ENCODE measurements around the gene XKR7. TPM values are rescaled to one million over a fixed set of nuclear protein-coding genes. Genes with fewer than 3 reads are reported as not detected.

XKR7 gene
- not detected in 2 replicates for total RNA-seq

GRCh38 chr20:31967830-31968249 lies at the start of gene XKR7:
TSS of gene XKR7 (plus strand) at chr20:31968151. CDS start at chr20:31968176, 25 bp downstream.

GRCh38 chr20:31951530-31952453 lies 16.2 kb upstream of the XKR7 start, which contains the start of gene PDRG1:
TSS of gene PDRG1 (minus strand) at chr20:31952046. CDS start at chr20:31951961, 85 bp downstream.

GRCh38 chr20:32010101-32010500 lies 42.1 kb downstream of the XKR7 start, which contains the start of gene CCM2L:
TSS of gene CCM2L (plus strand) at chr20:32010438. CDS start at chr20:32010455, 17 bp downstream.

GRCh38 chr20:32052090-32052777 lies 84.3 kb downstream of the XKR7 start, which contains the start of gene HCK:
TSS of gene HCK (plus strand) at chr20:32052242.

Other genes with a start within 250 kb of the XKR7 start
- 118 and 185 TPM in 2 replicates for gene BCL2L1, start 245.3 kb upstream of the XKR7 start, total RNA-seq
- gene TPX2, start 228.9 kb upstream of the XKR7 start, total RNA-seq, result 36.5 and 95.4 TPM in 2 replicates
- not detected in 2 replicates for gene MYLK2, start 148.8 kb upstream of the XKR7 start, total RNA-seq
- not detected in 2 replicates for gene FOXS1, start 122.5 kb upstream of the XKR7 start, total RNA-seq
- gene DUSP15, start 97.6 kb upstream of the XKR7 start, total RNA-seq, result 0.23 TPM in 1 of 2 replicates, not detected in the other
- not detected in 2 replicates for gene TTLL9, start 97.5 kb upstream of the XKR7 start, total RNA-seq
- 10.8 and 13.2 TPM in 2 replicates for gene PDRG1, start 16.1 kb upstream of the XKR7 start, total RNA-seq
- gene CCM2L, start 42.3 kb downstream of the XKR7 start, total RNA-seq, result not detected in 2 replicates
- not detected in 2 replicates for gene HCK, start 84.1 kb downstream of the XKR7 start, total RNA-seq
- 25.5 and 29.5 TPM in 2 replicates for gene TM9SF4, start 141.6 kb downstream of the XKR7 start, total RNA-seq
- gene PLAGL2, start 239.6 kb downstream of the XKR7 start, total RNA-seq, result 5.1 and 6.2 TPM in 2 replicates
- gene POFUT1, start 239.7 kb downstream of the XKR7 start, total RNA-seq, result 29.9 and 33.3 TPM in 2 replicates

All from hair follicular keratinocyte (primary cell).